Tibial artery (tissue), 4 donors: ENCODE data around the gene RALGDS.
"Not testable (repeated sequence)": the region's sequence is repeated elsewhere in the genome, so short reads cannot be mapped to it uniquely, and the experiment has no call there.

Experiments used
- DNase-seq, 2 donors: peaks; one replicate each; pipeline ENCODE4 v3.0.0-alpha.2; 2019
- H3K27ac ChIP-seq, 2 donors: fragments of 200-600 bp; sonication (generic) in 1 of 2; 1 replicate in 1 of 2; 2 replicates in 1 of 2; pipeline ENCODE4 v1.5.1; 2018 to 2019; ENCODE audit warnings: mild to moderate bottlenecking in 1 of 2
- H3K27me3 ChIP-seq, 2 donors: fragments of 200-600 bp; sonication (generic) in 1 of 2; one replicate each; pipeline versions ENCODE4 v1.5.1 to v1.6.0; 2016 to 2019
- H3K36me3 ChIP-seq, 3 donors: fragments of 200-600 bp; sonication (generic) in 2 of 3; one replicate each; pipeline ENCODE4 v1.5.1; 2016 to 2019; ENCODE audit warnings: mild to moderate bottlenecking in 2 of 3
- H3K4me1 ChIP-seq, 4 donors: fragments of 200-600 bp; sonication (generic) in 2 of 4; 1 replicate in 3 of 4; 2 replicates in 1 of 4; pipeline ENCODE4 v1.5.1; 2016 to 2019
- H3K4me3 ChIP-seq, 2 donors: fragments of 200-600 bp; sonication (generic) in 1 of 2; 1 replicate in 1 of 2; 2 replicates in 1 of 2; pipeline ENCODE4 v1.5.1; 2018 to 2019; ENCODE audit warnings: mild to moderate bottlenecking in 2 of 2
- H3K9me3 ChIP-seq, 3 donors: fragments of 200-600 bp; sonication (generic) in 1 of 3; one replicate each; pipeline ENCODE4 v1.5.1; 2016 to 2019
- CTCF ChIP-seq, 2 experiments: fragments of 200-600 bp in 1 of 2; fragments of 450-650 bp in 1 of 2; IDR thresholded peaks; one replicate each; pipeline ENCODE4 v1.5.1; 2017 to 2019; ENCODE audit warnings: antibody characterized with exemption in 2 of 2, mild to moderate bottlenecking in 1 of 2, moderate library complexity in 1 of 2
- intact Hi-C: fragments of 100-400 bp; cut with DNase I; formaldehyde crosslinking; loops from one replicate; pipeline ENCODE4 v1.15.0; 2023; ENCODE audit warnings: low total_unique reads

Gene RALGDS

GRCh38 chr9:133074111-133074651 is 46.9 kb downstream of the RALGDS start:
- intact Hi-C loops: no loop called here
- peaks cover 0 to 11% (median 2%) of the 10 kb centered on the region in 4 donors for H3K4me1 ChIP-seq
- no peak for DNase-seq

GRCh38 chr9:133073086-133074014 is 47.7 kb downstream of the RALGDS start:
- Histone ChIP-seq H3K4me3 (no peak overlapping the region), H3K4me1 (peaks cover 0 to 11% (median 2%) of the 10 kb centered on the region in 4 donors), H3K9me3 (no peaks in the 10 kb centered on the region), H3K27me3 (no peaks in the 10 kb centered on the region), H3K36me3 (peaks cover 0 to 8% (median 3%) of the 10 kb centered on the region in 3 donors), H3K27ac (no peak overlapping the region)
- no peak for TF ChIP-seq CTCF (IDR thresholded peaks at IDR 0.05)
- no peak for DNase-seq
- intact Hi-C loops: no loop called here

More at GRCh38 chr9:133074111-133074651, 46.9 kb downstream of the RALGDS start:
- no peak for TF ChIP-seq CTCF (IDR thresholded peaks at IDR 0.05)
- Histone ChIP-seq H3K9me3 (no peaks in the 10 kb centered on the region), H3K27me3 (no peaks in the 10 kb centered on the region), H3K4me3 (no peak overlapping the region), H3K36me3 (peaks cover 0 to 8% (median 3%) of the 10 kb centered on the region in 3 donors), H3K27ac (no peak overlapping the region)

GRCh38 chr9:133072210-133072609 is 48.8 kb downstream of the RALGDS start:
- H3K4me1 ChIP-seq: peaks cover 0 to 11% (median 2%) of the 10 kb centered on the region in 4 donors

GRCh38 chr9:133071484-133072150 is 49.4 kb downstream of the RALGDS start:
- Histone ChIP-seq H3K36me3 (peaks cover 0 to 19% (median 3%) of the 10 kb centered on the region in 3 donors), H3K27ac (no peak overlapping the region), H3K27me3 (no peaks in the 10 kb centered on the region), H3K4me1 (peaks cover 0 to 11% (median 2%) of the 10 kb centered on the region in 4 donors), H3K4me3 (no peak overlapping the region), H3K9me3 (no peaks in the 10 kb centered on the region)
- no peak for TF ChIP-seq CTCF (IDR thresholded peaks at IDR 0.05)
- DNase-seq: no peak
- intact Hi-C loops: no loop called here

More at GRCh38 chr9:133072210-133072609, 48.8 kb downstream of the RALGDS start:
- intact Hi-C loops, H3K4me3 ChIP-seq, H3K9me3 ChIP-seq, H3K27me3 ChIP-seq, H3K27ac ChIP-seq, DNase-seq: not testable (repeated sequence)
- H3K36me3 ChIP-seq: peaks cover 0 to 14% (median 3%) of the 10 kb centered on the region in 3 donors

GRCh38 chr9:133070985-133071384 is 50.1 kb downstream of the RALGDS start:
- not testable (repeated sequence) for H3K9me3 ChIP-seq, H3K4me3 ChIP-seq, H3K27ac ChIP-seq, H3K4me1 ChIP-seq, H3K27me3 ChIP-seq, DNase-seq
- peaks cover 0 to 26% (median 3%) of the 10 kb centered on the region in 3 donors for H3K36me3 ChIP-seq
- intact Hi-C loops: loop anchor here (1.0 kb wide), 1 partner anchor 16 kb away; no protein-coding TSS in a partner anchor

GRCh38 chr9:133070500-133070961 is 50.5 kb downstream of the RALGDS start:
- intact Hi-C loops: loop anchor here (1.0 kb wide), 1 partner anchor 17 kb away; no protein-coding TSS in a partner anchor
- DNase-seq: not testable (repeated sequence)

GRCh38 chr9:133068431-133068830 is 52.6 kb downstream of the RALGDS start:
- intact Hi-C loops, H3K27ac ChIP-seq, DNase-seq, H3K4me1 ChIP-seq, H3K9me3 ChIP-seq, H3K27me3 ChIP-seq, H3K4me3 ChIP-seq: not testable (repeated sequence)
- peaks cover 3 to 44% (median 12%) of the 10 kb centered on the region in 3 donors for H3K36me3 ChIP-seq

More at GRCh38 chr9:133070500-133070961, 50.5 kb downstream of the RALGDS start:
- not testable (repeated sequence) for H3K27me3 ChIP-seq, H3K4me3 ChIP-seq, H3K9me3 ChIP-seq, H3K4me1 ChIP-seq, H3K27ac ChIP-seq
- H3K36me3 ChIP-seq: peaks cover 0 to 30% (median 3%) of the 10 kb centered on the region in 3 donors
